ENCODE results near the gene CRYGC. TPM values are rescaled to one million over a fixed set of nuclear protein-coding genes. Genes with fewer than 3 reads are reported as not detected.
A peak's percentile ranks its signal among the peaks of the same experiment; 100 is the strongest.

CRYGC gene
- not detected in 2 replicates for total RNA-seq (2021)
- percentile 16 among the genes with signal in this experiment for Bru-seq, nascent RNA
- BruChase-seq, experiment 1, labeled RNA remaining after a 2-hour chase: not detected
- percentile 46 among the genes with signal in this experiment for BruChase-seq, experiment 2, labeled RNA remaining after a 6-hour chase
- long read RNA-seq: 0 reads

DNA sequence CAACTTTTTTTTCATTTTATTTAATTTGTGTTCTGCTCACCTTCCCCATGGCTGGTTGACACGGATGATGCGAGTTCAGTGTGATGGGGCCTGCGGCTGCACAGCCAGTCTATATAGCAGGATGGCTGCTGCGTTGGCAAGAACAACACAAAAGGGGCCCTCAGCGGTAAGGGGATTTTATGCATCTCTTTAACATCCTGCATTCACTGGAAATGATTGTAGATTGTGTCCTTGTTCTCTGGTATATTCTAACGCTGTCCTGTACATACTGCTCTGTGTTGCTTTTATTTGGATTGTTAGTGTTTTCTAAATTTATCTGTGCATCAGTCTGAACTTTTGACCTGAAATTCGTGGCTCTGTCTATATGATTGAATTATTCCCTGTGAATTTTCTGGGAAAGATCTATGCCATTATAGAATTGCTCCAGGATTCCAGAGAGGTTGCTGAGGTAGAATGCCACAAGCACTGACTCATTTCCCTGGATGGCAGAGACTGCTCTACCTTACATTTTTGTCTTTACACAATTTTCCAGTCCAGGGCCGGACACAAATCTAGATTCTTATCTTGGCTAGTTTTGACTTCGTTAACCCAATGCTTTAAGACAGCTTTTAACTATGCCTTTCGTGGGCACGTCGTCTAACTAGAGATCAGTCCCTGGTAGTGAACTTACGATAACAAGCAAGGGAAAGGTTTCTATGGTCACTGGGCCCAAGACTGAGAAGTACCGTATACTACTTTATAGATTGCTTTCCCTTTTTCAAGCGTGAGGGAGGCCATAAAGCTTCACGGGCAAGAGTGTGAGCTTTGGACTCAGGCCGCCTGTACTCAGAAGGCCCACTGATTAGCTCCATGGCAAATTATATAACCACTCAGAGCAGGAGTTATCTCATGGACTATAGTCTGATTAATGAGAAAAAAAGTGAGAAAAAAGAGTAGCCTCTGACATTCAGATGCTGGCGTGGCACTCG lies at the start of gene CRYGC:
CRYGC (minus strand) TSS at position 85 of the 968 bp plus-strand sequence; CDS start at position 49, 36 bp downstream.
- peak; percentile 16 to 34 for DNase-seq
- H3K4me2 ChIP-seq: no peak within 1 kb of the TSS

DNA sequence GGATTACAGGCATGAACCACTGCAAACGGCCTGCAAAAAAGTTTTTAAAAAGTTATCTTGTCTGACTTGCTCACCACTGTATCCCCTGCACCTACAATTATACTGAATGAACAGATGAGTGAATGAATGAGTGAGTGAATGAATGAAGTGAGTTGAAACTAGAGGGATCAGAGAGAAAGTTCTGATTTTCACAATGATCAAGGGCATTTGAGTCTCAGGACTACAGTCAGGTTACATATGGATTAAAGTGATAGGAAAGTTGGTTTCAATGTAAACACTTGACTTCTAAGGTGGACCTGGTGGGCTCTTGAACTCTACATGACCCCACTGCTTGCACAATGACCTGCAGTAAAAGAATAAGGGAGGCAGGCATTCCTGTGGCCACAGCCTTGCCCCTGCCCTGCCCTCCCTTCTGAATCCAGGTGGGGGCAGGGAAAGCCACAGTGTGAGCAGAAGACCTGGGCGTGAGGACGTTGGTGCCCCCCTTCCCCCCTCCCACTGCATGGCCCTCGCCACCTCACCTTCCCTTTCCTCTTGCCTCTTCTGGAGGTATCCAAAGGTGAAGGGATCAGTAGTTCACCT lies 49.5 kb upstream of the CRYGC start:
- no TSS peak for BruUV-seq (replicated peaks)
- Histone ChIP-seq H3K9me2 (ENCODE audit: insufficient read depth) (no peaks in the 10 kb centered on the region), H3K27me3 (ENCODE audit: insufficient read depth, low read depth) (no peaks in the 10 kb centered on the region), H4K20me1 (ENCODE audit: insufficient read depth) (no peaks in the 10 kb centered on the region), H3K4me3 (no peak overlapping the region), H3F3A (ENCODE audit: insufficient read depth, low read depth) (0 out of 2 replicates have a peak, but pooled peaks cover 6% of the 10 kb centered on the region), H3K9me3 (ENCODE audit: insufficient read depth, low read depth) (no peaks in the 10 kb centered on the region), H2AFZ (no peak overlapping the region), H3K79me2 (ENCODE audit: low read depth) (no peaks in the 10 kb centered on the region), H3K36me3 (ENCODE audit: low read depth) (no peaks in the 10 kb centered on the region), H3K4me2 (peak overlapping the region; percentile 28; the same call in 1 of the 2 replicates), H3K4me1 (replicated peaks; ENCODE audit: insufficient read depth) (peaks cover 17% of the 10 kb centered on the region), H3K27ac (no peak overlapping the region)
- TF ChIP-seq EZH2 (IDR thresholded peaks at IDR 0.05; ENCODE audit: low read depth): no peak
- no peak for TF ChIP-seq CTCF (conservative IDR thresholded peaks at IDR 0.05)
- DNase-seq: peak; percentile 48 to 62
- ChIA-PET POLR2A (ENCODE audit: unreplicated experiment) (no interaction called here), CTCF (no interaction called here)
- intact Hi-C loops (cut with micrococcal nuclease; ENCODE audit: unreplicated experiment): no loop called here

More for the DNA sequence above, at the start of gene CRYGC:
- H3F3A ChIP-seq (ENCODE audit: insufficient read depth, low read depth): no peaks in the 10 kb centered on the region
- H3K79me2 ChIP-seq (ENCODE audit: low read depth): no peaks in the 10 kb centered on the region
- CTCF ChIA-PET: interaction anchor here (1.0 kb wide), 1 partner anchor 45 kb away, joined by 4 read pairs; no protein-coding TSS in a partner anchor
- intact Hi-C loops (cut with micrococcal nuclease; ENCODE audit: unreplicated experiment): no loop called here
- no peaks in the 10 kb centered on the region for H4K20me1 ChIP-seq (ENCODE audit: insufficient read depth)
- H3K9me3 ChIP-seq (ENCODE audit: insufficient read depth, low read depth): no peaks in the 10 kb centered on the region
- no peaks in the 10 kb centered on the region; the same call in 1 of the 2 replicates for H3K4me1 ChIP-seq (replicated peaks; ENCODE audit: insufficient read depth)
- BruUV-seq (replicated peaks): no TSS peak
- H3K9me2 ChIP-seq (ENCODE audit: insufficient read depth): no peaks in the 10 kb centered on the region
- H3K27me3 ChIP-seq (ENCODE audit: insufficient read depth, low read depth): no peaks in the 10 kb centered on the region
- H3K36me3 ChIP-seq (ENCODE audit: low read depth): no peaks in the 10 kb centered on the region
- TF ChIP-seq EZH2 (IDR thresholded peaks at IDR 0.05; ENCODE audit: low read depth) (no peak), CTCF (conservative IDR thresholded peaks at IDR 0.05) (no peak)
- no peak within 1 kb of the TSS for H3K27ac ChIP-seq
- H3K4me3 ChIP-seq: no peak within 1 kb of the TSS
- POLR2A ChIA-PET (ENCODE audit: unreplicated experiment): no interaction called here
- no peak within 1 kb of the TSS for H2AFZ ChIP-seq

GRCh38 chr2:208175840-208176153 lies 46.2 kb upstream of the CRYGC start:
- no peaks in the 10 kb centered on the region for H3K27me3 ChIP-seq (ENCODE audit: insufficient read depth, low read depth)
- BruUV-seq (replicated peaks): no TSS peak
- H3K9me3 ChIP-seq (ENCODE audit: insufficient read depth, low read depth): no peaks in the 10 kb centered on the region
- H3K4me2 ChIP-seq: peak overlapping the region; percentile 31; the same call in 1 of the 2 replicates
- H3K9me2 ChIP-seq (ENCODE audit: insufficient read depth): no peaks in the 10 kb centered on the region
- ChIA-PET CTCF (interaction anchor here (0.5 to 2.0 kb wide), 5 partner anchors 43 to 78 kb away, joined by 3 to 11 read pairs (median 3); partner anchors contain the start of gene IDH1), POLR2A (ENCODE audit: unreplicated experiment) (no interaction called here)
- no peak for DNase-seq
- no peak overlapping the region for H3K4me3 ChIP-seq
- intact Hi-C loops (cut with micrococcal nuclease; ENCODE audit: unreplicated experiment): loop anchor here (1.0 to 2.0 kb wide), 2 partner anchors 73 to 80 kb away; partner anchors contain the start of gene IDH1
- H2AFZ ChIP-seq: no peak overlapping the region
- TF ChIP-seq EZH2 (IDR thresholded peaks at IDR 0.05; ENCODE audit: low read depth) (no peak), CTCF (conservative IDR thresholded peaks at IDR 0.05) (no peak)
- no peaks in the 10 kb centered on the region for H4K20me1 ChIP-seq (ENCODE audit: insufficient read depth)
- 0 out of 2 replicates have a peak, but pooled peaks cover 6% of the 10 kb centered on the region for H3F3A ChIP-seq (ENCODE audit: insufficient read depth, low read depth)
- no peaks in the 10 kb centered on the region for H3K79me2 ChIP-seq (ENCODE audit: low read depth)
- H3K27ac ChIP-seq: no peak overlapping the region
- H3K4me1 ChIP-seq (replicated peaks; ENCODE audit: insufficient read depth): peaks cover 17% of the 10 kb centered on the region
- no peaks in the 10 kb centered on the region for H3K36me3 ChIP-seq (ENCODE audit: low read depth)

All from PC-9 (cell line).